GM19023 (cell line): ENCODE measurements around the gene PVRIG.
"Not testable (repeated sequence)": the region's sequence is repeated elsewhere in the genome, so short reads cannot be mapped to it uniquely, and the experiment has no call there.

ENCODE experiments used
- ATAC-seq: cut with Tn5 transposase; IDR thresholded peaks from one replicate; pipeline ENCODE4 v1.9.1; 2021; ENCODE audit warnings: mild to moderate bottlenecking, moderate library complexity; ENCODE audit not compliant: unreplicated experiment

The PVRIG gene

GRCh38 chr7:100219801-100220585 is at the start of gene PVRIG:
Gene PVRIG, plus strand, starts transcription at chr7:100219949. Its CDS starts 22 bp downstream, at chr7:100219971.
- ATAC-seq, result not testable (repeated sequence)

- ATAC-seq, result no peak
These were observed 49.5 kb upstream of the PVRIG start for GRCh38 chr7:100170101-100170897.

DNA sequence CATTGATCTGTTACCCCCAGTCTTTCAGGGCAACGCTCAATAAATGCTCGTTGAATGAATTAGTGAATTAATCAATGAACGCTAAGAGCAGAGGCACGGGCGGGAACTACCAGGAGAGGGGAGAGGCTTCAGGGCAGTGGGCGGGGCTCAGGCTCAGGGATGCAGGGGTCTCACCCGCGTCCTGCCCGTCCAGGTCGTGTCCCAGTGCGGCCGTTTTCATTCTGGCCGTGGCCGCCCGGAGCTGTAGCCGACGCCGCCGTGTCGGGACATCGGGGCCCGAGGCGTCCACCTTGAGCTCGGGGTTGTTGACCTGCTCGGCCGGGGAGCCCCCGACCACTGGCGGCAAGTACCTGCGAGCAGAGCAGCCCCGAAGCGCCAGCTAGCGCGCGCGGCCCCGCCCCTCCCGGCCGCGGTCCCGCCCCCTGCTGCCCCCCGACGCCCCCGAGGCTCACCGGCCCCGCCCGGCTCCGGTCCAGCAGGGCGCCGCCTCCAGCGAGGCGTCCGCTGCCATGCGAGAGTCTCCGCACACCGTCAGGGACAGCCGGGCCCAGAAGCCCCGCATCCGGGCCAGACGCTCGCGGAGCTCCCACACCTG is 48.6 kb upstream of the PVRIG start:
- ATAC-seq, result no peak

- no peak for ATAC-seq
These were observed 47.9 kb upstream of the PVRIG start for GRCh38 chr7:100171840-100172239.

- ATAC-seq, result no peak
These were observed 45.8 kb upstream of the PVRIG start for GRCh38 chr7:100173806-100174495.

DNA sequence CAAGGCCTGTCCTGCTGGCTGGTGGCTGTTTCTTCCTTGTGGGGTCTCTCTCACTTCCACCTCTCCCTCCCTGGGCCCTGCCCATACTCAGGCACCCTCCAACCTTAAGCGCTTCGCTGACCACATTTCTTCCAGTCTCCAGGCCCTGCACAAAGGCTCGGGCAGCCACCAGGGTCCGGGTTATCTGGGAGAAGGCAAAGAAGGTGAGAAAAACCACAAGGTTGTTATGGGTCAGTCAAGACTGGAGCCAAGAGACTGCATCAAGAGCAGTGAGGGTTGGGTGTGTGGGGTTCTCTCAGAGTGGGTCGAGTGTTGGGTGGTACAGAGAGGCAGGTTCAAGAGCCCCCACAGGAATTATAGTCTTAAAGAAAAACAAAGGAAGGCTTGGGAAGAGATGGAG is 45.2 kb upstream of the PVRIG start:
- no peak for ATAC-seq

DNA sequence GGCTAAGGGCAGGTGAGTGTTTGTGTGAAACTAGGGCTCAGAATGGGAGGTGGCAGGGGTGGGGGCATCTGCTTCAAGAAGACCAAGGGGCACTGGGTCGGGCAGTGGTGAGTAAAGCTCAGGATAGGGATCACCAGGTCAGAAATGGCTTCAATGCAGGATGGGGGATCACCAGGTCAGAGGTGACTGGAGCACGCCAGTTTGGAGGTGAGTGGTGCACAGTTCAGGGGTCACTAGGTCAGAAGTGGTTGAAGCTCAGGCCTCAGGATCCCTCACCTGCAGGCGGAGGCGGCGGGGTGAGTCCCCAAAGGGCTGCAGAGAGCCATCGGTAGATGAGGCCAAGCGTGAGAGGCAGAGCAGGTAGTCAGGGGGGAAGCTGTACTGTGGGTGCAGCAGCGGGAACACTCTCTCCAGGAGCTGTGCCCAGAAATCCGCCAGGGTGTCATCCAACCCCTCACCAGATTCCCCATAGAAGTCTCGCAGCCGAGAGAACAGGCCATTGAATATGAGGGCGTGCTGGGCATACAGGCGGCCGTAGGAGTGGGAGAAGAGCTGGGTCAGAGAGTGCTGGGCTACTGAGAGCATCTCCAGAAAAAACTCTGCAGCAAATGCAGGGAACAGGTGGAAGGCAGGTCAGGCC is 44.3 kb upstream of the PVRIG start:
- no peak for ATAC-seq

- no peak for ATAC-seq
These were observed 43.4 kb upstream of the PVRIG start for GRCh38 chr7:100176096-100177044.

- ATAC-seq, result peak; percentile 86
These were observed 42.4 kb upstream of the PVRIG start, which contains the start of the genes GPC2 and STAG3 for GRCh38 chr7:100177045-100178001. Gene GPC2, minus strand, starts transcription at chr7:100177381. Its CDS starts 182 bp downstream, at chr7:100177199. Gene STAG3, plus strand, starts transcription at chr7:100177918. Its CDS starts 2,639 bp downstream, at chr7:100180557.

DNA sequence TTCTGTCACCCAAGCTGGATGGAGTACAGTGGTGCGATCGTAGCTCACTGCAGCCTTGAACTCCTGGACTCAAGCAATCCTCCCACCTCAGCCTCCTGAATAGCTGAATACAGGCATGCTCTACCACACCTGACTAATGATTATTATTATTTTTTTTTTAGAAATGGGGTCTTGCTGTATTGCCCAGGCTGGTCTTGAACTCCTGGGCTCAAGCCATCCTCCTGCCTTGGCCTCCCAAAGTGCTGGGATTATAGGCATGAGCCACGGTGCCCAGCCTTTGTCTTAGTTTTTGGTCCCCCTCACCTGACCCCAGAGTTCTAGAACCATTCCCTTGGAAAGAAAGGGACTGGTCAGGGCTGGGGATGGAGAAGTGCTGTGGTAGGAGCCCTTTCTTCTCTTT is 39.7 kb upstream of the PVRIG start:
- not testable (repeated sequence) for ATAC-seq

GRCh38 chr7:100182616-100183015 is 37.1 kb upstream of the PVRIG start:
- ATAC-seq, result not testable (repeated sequence)

- ATAC-seq, result not testable (repeated sequence)
These were observed 36.7 kb upstream of the PVRIG start for GRCh38 chr7:100183090-100183489.

GRCh38 chr7:100185726-100186125 is 34.0 kb upstream of the PVRIG start:
- no peak for ATAC-seq

GRCh38 chr7:100189061-100189460 is 30.7 kb upstream of the PVRIG start:
- ATAC-seq, result no peak

DNA sequence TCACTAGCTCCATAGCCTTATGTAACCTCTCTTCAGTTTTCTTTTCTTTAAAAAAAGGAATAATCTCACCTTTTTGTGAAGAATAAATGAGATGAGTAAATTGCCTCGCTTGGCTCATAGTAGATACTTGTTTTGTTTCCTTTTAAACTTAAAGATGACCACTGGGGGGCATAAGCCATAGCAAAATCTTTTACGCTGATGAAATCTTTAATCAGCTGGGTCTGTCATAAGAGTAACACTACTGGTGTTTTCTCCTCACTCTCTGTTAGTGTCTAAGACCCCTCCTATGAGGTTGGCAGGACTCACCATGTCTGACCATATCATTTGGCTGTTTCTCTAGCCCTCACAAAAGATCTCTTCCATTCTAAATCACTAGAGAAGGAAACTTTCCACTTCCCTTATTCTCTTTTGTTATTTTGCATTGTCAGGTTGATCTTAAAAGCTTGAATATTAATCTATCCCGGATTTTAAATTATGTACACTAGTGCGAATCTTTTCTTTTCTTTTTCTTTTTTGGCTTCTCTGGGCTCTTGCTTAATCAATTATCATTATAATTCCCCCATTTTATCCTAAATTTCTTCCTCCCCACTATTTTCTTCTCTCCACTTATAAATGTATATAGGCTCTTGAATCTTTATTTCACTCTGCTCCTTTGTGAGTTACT is 29.6 kb upstream of the PVRIG start:
- ATAC-seq, result no peak

DNA sequence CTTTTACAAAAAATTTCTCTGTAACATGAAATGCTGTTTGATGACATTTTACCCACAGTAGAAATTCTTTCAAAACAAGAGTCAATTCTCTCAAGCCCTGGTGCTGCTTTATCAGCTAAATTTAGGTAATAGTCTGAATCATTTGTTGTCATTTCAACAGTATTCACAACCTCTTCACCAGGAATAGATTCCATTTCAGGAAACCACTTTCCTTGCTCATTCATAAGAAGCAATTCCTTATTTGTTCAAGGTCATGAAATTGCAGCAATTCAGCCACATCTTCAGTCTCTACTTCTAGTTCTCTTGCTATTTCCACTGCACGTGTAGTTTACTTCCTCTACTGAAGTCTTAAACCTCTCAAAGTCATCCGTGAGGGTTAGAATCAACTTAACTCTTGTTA is 28.0 kb upstream of the PVRIG start:
- no peak for ATAC-seq

DNA sequence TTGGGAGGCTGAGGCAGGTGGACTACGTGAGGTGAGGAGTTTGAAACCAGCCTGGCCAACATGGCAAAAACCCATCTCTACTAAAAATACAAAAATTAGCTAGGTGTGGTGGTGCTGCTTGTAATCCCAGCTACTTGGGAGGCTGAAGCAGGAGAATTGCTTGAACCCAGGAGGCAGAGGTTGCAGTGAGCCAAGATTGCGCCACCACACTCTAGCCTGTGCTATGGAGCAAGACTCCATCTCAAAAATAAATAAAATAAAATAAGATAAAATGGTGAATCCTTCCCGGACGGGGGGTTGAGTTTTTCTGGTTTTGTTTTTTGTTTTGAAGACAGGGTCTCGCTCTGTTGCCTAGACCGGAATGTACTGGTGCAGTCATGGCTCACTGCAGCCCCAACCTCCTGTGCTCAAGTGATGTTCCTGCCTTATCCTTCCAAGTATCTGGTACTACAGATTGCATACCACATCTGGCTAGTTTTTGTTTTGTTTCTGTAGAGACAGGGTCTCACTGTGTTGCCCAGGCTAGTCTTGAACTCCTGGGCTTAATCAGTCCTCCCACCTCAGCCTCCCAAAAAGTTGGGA is 27.4 kb upstream of the PVRIG start:
- not testable (repeated sequence) for ATAC-seq
